Glutamatergic neuron (in vitro differentiated cells): ENCODE results near the gene PAIP2. TPM values are rescaled to one million over a fixed set of nuclear protein-coding genes. Genes with fewer than 3 reads are reported as not detected.
A peak's percentile ranks its signal among the peaks of the same experiment; 100 is the strongest.

Source experiments
- DNase-seq: peaks from one replicate; pipeline ENCODE4 v3.0.0; 2022
- H3K27ac Mint-ChIP-seq: one replicate; pipeline ENCODE4 v1.8.0; 2020; ENCODE audit warnings: mild to moderate bottlenecking, mixed read lengths, inconsistent platforms; ENCODE audit not compliant: unreplicated experiment
- H3K27me3 Mint-ChIP-seq: one replicate; pipeline ENCODE4 v1.8.0; 2020; ENCODE audit warnings: mild to moderate bottlenecking, moderate library complexity, mixed read lengths, inconsistent platforms; ENCODE audit not compliant: unreplicated experiment
- H3K36me3 Mint-ChIP-seq: one replicate; pipeline ENCODE4 v1.8.0; 2020; ENCODE audit warnings: mild to moderate bottlenecking, mixed read lengths, inconsistent platforms; ENCODE audit not compliant: unreplicated experiment
- H3K4me1 Mint-ChIP-seq: one replicate; pipeline ENCODE4 v1.8.0; 2020; ENCODE audit warnings: mild to moderate bottlenecking, low read depth, mixed read lengths, inconsistent platforms; ENCODE audit not compliant: unreplicated experiment
- H3K4me3 Mint-ChIP-seq: one replicate; pipeline ENCODE4 v1.8.0; 2020; ENCODE audit warnings: mild to moderate bottlenecking, mixed read lengths, inconsistent platforms; ENCODE audit not compliant: unreplicated experiment
- H3K9me3 Mint-ChIP-seq: one replicate; pipeline ENCODE4 v1.8.0; 2020; ENCODE audit warnings: mild to moderate bottlenecking, moderate library complexity, mixed read lengths, inconsistent platforms; ENCODE audit not compliant: unreplicated experiment
- total RNA-seq: library from RNA; stranded (reverse); fragmentation: NEBNext Ultra II Directional; extraction: Animal tissue kit (Norgen Biotek cat#: 25700); gene quantifications from one replicate; pipeline ENCODE4 v1.2.1, GENCODE V29; 2021; ENCODE audit not compliant: unreplicated experiment
- TF ChIP-seq, protein P1 (sequence below): fragments of 200-600 bp; sonication (generic); IDR thresholded peaks from one replicate; pipeline ENCODE4 v1.5.0; 2021; ENCODE audit not compliant: partially characterized antibody, unreplicated experiment

PAIP2 gene
- total RNA-seq, 1 donor from 2014 or later, result 128 TPM

DNA sequence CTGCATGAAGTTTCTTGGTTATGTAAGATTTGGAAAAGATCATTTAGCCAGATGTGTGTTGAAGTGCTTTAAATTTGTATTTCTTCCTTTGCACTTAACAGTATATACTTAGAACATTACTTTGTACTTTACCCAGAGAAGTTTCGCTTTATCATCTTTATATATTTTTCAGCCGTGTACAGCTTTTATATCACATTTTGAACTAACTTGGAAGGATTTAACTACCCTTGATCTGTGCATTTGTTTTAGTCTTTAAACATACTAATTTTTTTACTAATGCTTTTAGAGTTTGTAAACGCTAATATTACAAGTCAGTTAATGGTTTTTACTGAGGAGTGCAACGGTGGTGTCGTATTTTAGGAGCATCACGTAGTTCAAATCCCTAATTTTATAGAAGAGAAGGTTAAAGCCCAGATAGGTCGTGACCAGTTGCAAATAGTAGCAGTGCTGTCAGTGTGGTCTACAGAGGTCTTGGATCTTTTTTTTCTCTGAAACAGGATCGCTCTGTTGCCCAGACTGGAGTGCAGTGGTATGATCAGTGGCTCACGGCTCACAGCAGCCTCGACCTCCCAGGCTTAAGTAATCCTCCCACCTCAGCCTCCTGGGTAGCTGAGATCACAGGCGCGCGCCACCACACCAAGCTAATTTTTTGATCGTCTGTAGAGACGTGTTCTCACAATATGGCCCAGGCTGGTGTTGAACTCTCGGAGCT, 46.2 kb upstream of the PAIP2 start:
- TF ChIP-seq, protein P1, sequence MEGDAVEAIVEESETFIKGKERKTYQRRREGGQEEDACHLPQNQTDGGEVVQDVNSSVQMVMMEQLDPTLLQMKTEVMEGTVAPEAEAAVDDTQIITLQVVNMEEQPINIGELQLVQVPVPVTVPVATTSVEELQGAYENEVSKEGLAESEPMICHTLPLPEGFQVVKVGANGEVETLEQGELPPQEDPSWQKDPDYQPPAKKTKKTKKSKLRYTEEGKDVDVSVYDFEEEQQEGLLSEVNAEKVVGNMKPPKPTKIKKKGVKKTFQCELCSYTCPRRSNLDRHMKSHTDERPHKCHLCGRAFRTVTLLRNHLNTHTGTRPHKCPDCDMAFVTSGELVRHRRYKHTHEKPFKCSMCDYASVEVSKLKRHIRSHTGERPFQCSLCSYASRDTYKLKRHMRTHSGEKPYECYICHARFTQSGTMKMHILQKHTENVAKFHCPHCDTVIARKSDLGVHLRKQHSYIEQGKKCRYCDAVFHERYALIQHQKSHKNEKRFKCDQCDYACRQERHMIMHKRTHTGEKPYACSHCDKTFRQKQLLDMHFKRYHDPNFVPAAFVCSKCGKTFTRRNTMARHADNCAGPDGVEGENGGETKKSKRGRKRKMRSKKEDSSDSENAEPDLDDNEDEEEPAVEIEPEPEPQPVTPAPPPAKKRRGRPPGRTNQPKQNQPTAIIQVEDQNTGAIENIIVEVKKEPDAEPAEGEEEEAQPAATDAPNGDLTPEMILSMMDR, result no peak
- H3K4me1 Mint-ChIP-seq, result peaks cover 29% of the 10 kb centered on the region
- no peak for DNase-seq
- H3K9me3 Mint-ChIP-seq, result peaks cover 21% of the 10 kb centered on the region
- H3K27ac Mint-ChIP-seq, result peak overlapping the region; percentile 100
- H3K27me3 Mint-ChIP-seq, result peaks cover 14% of the 10 kb centered on the region
- H3K4me3 Mint-ChIP-seq, result peak overlapping the region; percentile 98
- no peaks in the 10 kb centered on the region for H3K36me3 Mint-ChIP-seq

DNA sequence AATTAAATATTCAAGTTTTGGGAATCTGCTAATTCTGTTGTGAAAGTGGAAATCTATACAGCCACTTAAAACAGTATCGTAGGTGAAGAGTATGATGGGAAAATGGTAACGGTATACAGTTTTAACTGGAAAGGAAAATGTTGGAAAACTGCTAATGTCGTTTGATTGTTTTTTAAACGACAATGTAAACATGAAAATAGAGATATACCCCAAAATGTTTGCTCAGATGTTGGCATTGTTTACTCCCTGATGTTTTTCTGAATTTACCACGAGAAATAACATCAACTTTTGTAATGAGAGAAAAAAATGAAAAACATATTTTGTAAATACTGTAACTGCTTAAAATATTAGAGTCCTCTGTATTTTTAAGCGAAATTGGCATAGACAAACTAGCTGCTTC, 45.5 kb upstream of the PAIP2 start:
- no peak for DNase-seq
- Mint-ChIP-seq H3K36me3 (no peaks in the 10 kb centered on the region), H3K4me3 (peak overlapping the region; percentile 98), H3K27me3 (peaks cover 14% of the 10 kb centered on the region), H3K9me3 (peaks cover 18% of the 10 kb centered on the region), H3K4me1 (peaks cover 29% of the 10 kb centered on the region), H3K27ac (no peak overlapping the region)
- TF ChIP-seq, protein P1, result no peak

DNA sequence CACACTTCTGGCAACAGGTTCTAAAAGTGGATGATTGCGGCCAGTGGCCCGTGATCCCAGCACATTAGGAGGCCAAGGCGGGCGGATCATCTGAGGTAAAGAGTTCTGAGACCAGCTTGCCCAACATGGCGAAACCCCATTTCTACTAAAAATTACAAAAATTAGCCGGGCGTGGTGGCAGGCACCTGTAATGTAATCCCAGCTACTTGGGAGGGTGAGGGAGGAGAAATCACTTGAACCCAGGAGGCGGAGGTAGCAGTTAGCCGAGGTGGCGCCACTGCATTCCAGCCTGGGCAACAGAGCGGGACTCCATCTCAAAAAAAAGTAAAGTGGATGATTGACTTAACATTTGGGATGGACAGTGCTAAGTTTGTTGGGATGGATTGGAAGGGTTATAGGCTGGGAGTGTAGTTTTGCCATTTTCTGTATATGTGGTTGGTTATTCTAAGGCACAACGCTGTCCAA, 44.8 kb upstream of the PAIP2 start:
- H3K36me3 Mint-ChIP-seq, result no peaks in the 10 kb centered on the region
- H3K9me3 Mint-ChIP-seq, result peaks cover 18% of the 10 kb centered on the region

DNA sequence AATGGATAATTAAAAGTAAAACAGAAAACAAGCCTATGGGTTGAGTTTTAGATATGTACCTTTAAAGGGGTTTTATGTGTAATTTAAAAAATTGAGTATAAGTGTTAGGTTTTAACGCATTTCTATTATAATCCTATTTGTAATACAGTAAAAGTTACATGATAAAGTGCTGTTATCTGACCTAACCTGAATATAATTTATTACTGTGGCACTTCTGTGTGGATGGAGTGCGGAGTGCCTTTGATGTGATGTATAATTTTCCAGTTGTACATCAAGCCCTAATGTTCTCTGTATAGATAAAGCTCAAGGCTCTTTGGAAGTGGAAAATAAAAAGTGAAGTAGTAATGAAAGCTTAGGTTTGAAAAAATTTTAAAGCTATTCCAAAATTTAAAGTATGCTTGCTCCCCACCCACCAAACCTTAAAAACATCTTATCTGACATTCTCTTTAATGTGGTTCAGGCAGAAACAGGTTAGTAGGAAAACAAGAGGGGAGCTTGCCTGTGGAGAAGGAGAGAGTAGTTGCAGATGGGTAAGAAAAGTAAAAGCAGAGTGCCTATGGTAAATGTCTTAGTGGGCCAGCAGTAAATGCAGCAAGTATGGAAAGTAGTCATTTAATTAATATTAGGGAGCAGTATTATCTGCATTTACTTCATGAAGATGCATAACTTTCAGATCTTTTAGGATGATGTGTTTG, 44.1 kb upstream of the PAIP2 start:
- peak overlapping the region; percentile 69 for H3K4me3 Mint-ChIP-seq
- H3K36me3 Mint-ChIP-seq, result no peaks in the 10 kb centered on the region
- H3K4me1 Mint-ChIP-seq, result peaks cover 34% of the 10 kb centered on the region
- peak overlapping the region; percentile 12 for H3K27ac Mint-ChIP-seq
- TF ChIP-seq, protein P1, result no peak
- DNase-seq, result no peak
- H3K9me3 Mint-ChIP-seq, result peaks cover 18% of the 10 kb centered on the region
- peaks cover 14% of the 10 kb centered on the region for H3K27me3 Mint-ChIP-seq

More for the DNA sequence above, 44.8 kb upstream of the PAIP2 start:
- Mint-ChIP-seq H3K4me3 (peak overlapping the region; percentile 72), H3K27ac (no peak overlapping the region), H3K4me1 (peaks cover 31% of the 10 kb centered on the region), H3K27me3 (peaks cover 14% of the 10 kb centered on the region)
- TF ChIP-seq, protein P1, result no peak
- no peak for DNase-seq

DNA sequence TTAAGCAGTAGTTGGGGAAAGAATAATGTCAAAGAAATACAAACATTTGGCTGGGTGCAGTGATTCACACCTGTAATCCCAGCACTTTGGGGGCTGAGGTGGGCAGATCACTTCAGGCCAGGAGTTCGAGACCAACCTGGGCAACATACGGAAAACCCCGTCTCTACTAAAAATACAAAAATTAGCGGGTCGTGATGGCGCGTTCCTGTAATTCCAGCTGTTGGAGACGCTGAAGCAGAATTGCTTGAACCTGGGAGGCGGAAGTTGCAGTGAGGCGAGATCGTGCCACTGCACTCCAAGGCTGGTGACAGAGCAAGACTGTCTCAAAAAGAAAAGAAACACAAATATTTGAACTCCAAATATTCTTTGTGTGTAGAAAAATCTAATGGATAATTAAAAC, 43.4 kb upstream of the PAIP2 start:
- peaks cover 14% of the 10 kb centered on the region for H3K27me3 Mint-ChIP-seq
- H3K36me3 Mint-ChIP-seq, result no peaks in the 10 kb centered on the region
- peaks cover 15% of the 10 kb centered on the region for H3K9me3 Mint-ChIP-seq
- H3K4me1 Mint-ChIP-seq, result peaks cover 36% of the 10 kb centered on the region
- H3K4me3 Mint-ChIP-seq, result peak overlapping the region; percentile 69
- DNase-seq, result no peak
- no peak overlapping the region for H3K27ac Mint-ChIP-seq
- TF ChIP-seq, protein P1, result no peak
